GM18858 (cell line): ENCODE data around the gene MLF2.
"Not testable (repeated sequence)": the region's sequence is repeated elsewhere in the genome, so short reads cannot be mapped to it uniquely, and the experiment has no call there.

Experiments
- ATAC-seq: cut with Tn5 transposase; IDR thresholded peaks from one replicate; pipeline ENCODE4 v1.9.1; 2021; ENCODE audit not compliant: unreplicated experiment

Gene MLF2

DNA sequence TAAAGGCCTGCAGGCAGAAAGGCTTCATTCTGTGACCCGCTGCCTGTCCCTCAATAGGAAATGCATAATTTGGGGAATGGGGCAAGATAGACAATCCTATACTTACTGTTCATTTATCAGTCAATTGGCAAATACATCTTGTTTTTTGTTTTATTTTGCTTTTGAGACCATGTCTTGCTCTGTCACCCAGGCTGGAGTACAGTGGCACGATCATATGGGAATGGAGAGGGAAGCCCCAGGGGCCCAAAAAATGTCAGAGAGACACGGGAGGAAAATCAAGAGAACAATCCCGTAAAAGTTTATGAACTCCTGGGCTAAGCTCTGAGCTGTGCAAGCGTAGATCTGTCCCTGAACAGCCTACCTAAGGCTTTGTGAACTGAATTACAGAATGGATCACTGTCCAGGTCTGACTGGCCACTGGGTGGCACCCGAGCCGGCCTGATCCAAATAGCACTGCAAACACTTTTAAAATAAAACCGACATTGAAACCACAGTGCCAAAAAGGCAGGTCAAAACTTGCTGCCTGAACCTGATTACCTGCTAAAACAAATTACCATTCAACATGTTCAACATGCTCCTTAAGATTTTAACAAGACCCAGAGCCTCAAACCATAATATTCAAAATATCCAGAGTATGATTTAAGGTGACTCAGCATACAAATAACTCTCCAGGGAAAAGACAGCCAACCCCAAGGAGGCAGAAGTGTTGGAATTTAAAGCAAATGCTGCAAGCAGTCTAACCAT is 17.3 kb downstream of the MLF2 start:
- no peak for ATAC-seq

DNA sequence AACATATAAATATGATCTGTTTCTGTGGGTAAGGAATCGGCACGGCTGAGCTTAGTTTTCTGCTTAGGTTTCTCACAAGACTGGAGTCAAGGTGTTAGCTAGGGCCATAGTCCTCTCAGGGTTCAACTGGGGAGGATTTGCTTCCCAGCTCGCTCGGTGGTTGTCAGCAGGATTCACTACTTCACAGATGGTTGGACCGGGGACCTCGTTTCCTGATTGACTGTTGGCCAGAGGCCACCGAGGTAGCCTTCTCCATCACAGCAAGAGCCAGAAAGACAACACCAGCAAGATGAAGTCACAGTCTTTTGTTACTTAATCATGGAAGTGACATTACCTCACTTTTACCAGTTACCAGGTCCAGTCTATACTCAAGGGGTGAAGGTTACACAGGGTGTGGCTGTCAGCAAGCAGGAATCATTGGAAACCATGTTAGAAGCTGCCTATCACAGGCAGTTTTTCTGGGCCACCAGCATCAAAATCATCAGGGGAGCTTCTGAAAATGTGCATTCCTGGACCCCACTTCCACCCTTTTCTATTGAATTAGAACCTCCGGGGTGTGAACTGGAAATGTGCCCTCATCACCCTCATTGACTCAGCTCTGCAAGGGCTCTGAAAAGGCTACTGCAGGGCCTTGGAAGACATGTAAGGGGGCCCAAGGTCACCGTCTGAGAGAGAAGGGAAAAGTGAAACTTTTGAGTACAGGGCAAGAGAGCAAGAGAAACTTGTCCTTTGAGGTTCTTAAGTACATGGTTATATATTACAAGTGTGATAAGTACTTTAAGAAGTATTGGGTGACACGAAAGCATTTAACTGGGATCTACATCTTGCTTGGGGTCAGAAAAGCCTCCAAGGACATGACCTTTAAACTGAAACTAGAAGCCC is 18.2 kb downstream of the MLF2 start:
- no peak for ATAC-seq

DNA sequence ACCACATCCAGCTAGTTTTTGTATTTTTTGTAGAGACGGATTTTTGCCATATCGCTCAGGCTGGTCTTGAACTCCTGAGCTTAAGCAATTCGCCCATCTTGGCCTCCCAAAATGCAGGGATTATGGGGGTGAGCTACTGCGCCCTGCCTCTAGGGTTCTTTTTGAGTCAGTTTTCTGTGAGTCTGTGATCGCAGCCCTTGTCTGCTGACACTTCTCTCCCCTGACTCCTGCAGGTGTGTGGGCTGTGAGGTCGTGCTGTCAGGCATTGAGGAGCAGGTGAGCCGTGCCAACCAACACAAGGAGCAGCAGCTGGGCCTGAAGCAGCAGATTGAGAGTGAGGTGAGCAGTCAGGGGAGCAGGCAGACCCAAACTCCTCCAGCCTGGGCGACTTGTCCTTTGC is 22.8 kb downstream of the MLF2 start:
- no peak for ATAC-seq

DNA sequence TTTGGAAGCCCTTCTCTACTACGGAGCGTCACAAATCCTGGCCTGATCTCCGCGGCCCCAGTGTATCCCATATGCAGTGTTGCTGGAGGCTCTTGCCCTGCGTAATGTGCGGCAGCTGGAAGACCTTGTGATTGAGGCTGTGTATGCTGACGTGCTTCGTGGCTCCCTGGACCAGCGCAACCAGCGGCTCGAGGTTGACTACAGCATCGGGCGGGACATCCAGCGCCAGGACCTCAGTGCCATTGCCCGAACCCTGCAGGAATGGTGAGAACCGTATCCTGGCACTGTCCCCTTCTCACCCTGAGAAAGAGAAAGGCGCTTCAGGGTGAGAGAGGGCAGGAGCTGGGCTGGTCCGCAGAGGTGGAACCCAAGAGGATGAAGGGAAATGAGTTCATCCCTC is 23.8 kb downstream of the MLF2 start:
- ATAC-seq, result no peak

DNA sequence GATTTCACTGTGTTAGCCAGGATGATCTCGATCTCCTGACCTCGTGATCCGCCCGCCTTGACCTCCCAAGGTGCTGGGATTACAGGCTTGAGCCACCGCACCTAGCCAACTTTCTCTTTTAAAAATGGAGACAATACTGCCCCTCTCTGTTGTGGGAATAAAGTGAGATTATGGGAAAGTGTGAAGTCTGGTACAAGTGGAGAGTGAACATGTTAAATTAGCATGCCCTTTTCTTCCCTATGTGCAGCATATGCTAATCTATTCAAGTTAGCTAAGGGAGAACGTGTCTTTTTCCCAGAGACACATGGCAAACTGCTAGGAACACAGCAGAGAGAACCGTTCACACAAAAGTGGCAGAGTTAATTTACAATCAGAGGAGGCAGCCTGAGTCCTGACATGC is 27.6 kb downstream of the MLF2 start:
- no peak for ATAC-seq

DNA sequence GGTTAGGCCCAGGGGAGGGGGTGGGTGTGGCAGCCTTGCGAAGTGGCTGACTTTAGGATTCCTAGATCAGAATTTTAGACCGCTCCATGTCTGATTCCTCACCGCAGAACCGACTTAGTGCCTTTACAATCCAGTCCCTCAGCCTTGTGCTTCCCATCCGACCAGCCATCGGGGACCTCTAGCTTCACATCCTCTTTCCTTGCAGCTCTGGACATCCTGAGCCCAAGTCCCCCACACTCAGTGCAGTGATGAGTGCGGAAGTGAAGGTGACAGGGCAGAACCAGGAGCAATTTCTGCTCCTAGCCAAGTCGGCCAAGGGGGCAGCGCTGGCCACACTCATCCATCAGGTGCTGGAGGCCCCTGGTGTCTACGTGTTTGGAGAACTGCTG is 28.5 kb downstream of the MLF2 start:
- peak; percentile 20 for ATAC-seq

DNA sequence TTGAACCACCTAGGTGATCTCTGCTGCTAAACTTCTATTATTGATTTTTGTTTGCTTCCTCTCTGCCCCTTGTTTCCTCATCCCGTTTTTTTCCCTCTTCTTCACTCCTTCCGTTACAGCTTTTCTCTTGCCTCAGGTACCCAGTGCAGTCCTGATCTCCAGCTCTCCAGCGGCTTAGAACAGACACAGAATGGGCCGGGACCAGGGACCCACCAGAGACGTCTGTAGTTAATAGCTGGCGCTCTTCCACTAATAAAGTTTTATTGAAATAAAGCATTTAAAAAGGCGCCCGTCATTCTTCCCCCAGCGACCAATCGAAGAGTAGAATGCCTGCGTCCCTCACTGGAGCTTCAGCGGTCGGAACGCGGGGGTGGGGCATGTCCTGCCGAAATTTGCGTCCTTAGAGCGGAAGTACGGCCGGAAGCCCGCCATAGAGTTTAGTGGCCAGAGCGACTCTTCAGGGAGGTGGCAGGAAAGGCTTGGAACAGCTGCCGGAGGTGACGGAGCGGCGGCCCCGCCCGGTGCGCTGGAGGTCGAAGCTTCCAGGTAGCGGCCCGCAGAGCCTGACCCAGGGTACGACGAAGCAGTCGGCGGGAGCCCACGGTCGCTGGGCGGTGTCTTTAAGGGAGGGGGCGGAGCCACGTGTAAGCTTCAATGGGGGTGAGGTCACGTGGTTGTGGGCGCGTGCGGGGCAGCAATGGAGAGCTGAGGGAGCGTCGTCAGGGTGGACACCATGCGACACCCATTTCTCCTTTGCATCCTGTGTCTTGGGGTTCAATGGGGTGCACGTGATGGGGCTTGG is 29.1 kb downstream of the MLF2 start, which contains the start of gene COPS7A:
COPS7A (plus strand) TSS at position 440 of the 802 bp plus-strand sequence. CDS start 611 bp downstream, outside the sequence.
- ATAC-seq, result peak; percentile 69

DNA sequence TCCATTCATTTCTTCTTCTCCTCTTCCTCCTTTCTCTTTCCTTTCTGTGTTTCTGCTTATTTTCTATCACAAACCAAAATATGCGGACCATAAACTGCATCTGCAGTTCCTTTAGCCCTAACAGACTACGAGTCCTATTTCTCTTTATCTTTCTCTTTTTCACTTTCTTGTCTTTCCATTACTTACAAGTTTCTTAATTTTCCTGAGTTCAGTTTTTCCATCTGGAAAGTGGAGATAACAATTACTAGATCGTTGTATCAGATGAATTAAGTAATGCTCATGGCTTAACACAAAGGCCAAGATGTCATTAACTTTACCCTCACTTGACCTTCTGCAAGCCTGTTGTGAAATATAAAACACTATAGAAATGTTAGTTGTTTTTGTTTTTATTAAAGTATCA is 30.1 kb downstream of the MLF2 start:
- no peak for ATAC-seq

DNA sequence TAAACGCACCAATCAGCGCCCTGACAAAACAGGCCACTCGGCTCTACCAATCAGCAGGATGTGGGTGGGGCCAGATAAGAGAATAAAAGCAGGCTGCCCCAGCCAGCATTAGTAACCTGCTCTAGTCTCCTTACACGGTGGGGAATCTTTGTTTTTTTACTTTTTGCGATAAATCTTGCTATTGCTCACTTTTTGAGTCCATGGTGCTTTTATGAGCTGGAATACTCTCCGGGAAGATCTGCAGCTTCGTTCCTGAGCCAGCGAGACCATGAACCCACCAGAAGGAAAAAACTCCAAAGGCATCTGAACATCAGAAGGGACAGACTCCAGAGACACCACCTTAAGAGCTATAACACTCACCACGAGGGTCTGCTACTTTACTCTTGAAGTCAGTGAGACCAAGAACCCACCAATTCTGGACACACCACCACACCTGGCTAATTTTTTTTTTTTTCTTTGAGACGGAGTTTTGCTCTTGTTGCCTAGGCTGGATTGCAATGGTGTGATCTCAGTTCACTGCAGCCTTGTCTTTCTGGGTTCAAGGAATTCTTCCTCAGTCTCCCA is 36.0 kb downstream of the MLF2 start:
- ATAC-seq, result no peak

DNA sequence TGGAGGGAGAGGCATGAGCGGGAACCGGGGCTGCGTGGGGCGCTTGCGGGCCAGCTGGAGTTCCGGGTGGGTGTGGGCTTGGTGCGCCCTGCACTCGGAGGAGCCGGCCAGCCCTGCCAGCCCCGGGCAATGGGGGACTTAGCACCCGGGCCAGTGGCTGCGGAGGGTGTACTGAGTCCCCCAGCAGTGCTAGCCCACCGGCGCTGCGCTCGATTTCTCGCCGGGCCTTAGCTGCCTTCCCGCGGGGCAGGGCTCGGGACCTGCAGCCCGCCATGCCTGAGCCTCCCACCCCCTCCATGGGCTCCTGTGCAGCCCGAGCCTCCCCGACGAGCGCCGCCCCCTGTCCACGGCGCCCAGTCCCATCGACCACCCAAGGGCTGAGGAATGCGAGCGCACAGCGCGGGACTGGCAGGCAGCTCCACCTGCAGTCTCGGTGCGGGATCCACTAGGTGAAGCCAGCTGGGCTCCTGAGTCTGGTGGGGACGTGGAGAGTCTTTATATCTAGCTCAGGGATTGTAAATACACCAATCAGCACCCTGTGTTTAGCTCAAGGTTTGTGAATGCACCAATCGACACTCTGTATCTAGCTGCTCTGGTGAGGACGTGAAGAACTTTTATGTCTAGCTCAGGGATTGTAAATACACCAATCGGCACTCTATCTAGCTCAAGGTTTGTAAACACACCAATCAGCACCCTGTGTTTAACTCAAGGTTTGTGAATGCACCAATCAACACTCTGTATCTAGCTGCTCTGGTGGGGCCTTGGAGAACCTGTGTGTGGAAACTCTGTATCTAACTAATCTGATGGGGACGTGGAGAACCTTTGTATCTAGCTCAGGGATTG is 36.7 kb downstream of the MLF2 start:
- not testable (repeated sequence) for ATAC-seq

DNA sequence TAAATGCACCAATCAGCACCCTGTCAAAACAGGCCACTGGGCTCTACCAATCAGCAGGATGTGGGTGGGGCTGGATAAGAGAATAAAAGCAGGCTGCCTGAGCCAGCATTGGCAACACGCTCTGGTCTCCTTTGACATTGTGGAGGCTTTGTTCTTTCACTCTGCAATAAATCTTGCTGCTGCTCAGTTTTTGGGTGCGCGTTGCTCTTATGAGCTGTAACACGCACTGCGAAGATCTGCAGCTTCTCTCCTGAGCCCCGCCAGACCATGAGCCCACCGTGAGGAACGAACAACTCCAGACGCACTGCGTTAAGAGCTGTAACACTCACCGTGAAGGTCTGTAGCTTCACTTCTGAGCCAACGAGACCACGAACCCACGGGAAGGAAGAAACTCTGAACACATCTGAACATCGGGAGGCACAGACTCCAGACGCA is 44.0 kb downstream of the MLF2 start:
- ATAC-seq, result no peak

DNA sequence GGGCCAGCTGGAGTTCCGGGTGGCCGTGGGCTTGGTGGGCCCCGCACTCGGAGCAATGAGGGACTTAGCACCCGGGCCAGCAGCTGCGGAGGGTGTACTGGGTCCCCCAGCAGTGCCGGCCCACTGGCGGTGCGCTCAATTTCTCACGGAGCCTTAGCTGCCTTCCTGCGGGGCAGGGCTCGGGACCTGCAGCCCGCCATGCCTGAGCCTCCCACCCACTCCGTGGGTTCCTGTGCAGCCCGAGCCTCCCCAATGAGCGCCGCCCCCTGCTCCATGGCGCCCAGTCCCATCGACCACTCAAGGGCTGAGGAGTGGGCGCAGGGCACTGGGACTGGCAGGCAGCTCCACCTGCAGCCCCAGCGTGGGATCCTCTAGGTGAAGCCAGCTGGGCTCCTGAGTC is 44.6 kb downstream of the MLF2 start:
- ATAC-seq, result not testable (repeated sequence)

DNA sequence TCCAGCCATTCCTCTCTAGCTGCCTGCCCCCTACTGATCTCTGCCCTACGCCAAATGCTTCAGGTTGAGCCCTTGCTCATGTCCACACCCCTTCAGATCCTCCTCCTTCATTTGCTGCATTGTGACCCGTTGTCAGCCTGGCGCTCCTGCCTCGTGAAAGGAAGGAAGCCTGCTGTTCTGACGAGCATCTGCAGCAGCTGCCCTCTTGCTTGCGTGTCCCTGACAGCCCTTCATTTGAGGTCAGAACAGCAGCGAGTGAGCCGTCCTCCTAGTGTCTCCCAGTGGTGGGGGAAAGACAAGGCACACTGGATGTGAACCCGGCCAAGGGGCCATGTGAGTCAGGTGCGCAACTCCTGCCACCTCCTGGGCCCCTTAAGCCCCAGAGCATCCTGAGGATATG is 49.3 kb downstream of the MLF2 start:
- no peak for ATAC-seq

DNA sequence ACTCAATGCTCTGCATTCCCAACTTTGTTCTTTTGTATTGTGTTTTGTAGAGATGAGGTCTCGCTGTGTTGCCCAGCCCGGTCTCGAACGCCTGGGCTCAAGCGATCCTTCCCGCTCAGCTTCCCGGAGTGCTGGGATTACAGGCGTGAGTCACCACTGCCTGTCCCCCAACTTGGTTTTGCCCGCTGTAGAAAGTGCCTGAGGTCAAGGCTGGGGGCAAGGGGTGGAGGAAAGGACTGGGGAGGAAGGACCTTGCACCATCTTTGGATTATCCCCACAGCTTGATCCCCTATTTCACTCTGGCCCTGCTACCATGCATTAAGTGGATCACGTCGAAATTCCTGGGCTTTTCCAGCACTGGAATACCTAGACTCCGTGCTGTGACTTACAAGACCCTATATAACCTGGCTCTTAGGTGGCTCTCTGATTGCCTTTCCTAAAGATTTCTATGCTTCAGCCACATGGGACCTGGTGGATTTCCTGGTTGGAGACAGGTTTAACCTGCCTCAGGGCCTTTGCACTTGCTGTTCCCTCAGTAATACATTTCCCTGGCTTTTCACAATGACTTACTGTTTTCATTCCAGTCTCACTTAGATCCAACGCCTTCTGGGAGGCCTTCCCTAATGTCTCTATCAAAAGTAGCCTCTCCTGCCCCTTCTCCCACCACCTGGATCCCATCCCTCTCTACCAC is 51.7 kb downstream of the MLF2 start:
- no peak for ATAC-seq

DNA sequence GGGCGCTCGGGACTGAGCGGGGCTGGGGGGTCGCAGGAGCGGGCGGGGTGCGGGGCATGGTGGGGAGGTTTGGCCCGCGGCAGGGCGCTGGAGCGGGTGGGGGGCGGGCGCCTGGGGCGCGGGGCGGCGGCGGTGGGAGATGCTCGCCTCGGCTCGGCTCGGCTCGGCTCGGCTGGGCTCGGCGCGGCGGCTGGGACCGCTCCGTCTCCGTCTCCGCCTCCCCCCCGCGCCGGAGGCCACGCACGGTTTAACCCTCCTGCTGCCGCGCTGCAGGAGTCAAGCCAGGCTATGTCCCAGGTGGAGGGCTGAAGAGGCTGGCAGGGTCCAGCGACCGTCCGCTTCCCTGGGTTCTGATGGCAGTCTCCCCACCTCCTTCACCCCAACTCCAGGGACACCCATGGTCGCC is 52.3 kb downstream of the MLF2 start, which contains the start of gene PIANP:
PIANP (minus strand) TSS at position 170 of the 406 bp plus-strand sequence. CDS start 2,754 bp downstream, outside the sequence.
- no peak for ATAC-seq

DNA sequence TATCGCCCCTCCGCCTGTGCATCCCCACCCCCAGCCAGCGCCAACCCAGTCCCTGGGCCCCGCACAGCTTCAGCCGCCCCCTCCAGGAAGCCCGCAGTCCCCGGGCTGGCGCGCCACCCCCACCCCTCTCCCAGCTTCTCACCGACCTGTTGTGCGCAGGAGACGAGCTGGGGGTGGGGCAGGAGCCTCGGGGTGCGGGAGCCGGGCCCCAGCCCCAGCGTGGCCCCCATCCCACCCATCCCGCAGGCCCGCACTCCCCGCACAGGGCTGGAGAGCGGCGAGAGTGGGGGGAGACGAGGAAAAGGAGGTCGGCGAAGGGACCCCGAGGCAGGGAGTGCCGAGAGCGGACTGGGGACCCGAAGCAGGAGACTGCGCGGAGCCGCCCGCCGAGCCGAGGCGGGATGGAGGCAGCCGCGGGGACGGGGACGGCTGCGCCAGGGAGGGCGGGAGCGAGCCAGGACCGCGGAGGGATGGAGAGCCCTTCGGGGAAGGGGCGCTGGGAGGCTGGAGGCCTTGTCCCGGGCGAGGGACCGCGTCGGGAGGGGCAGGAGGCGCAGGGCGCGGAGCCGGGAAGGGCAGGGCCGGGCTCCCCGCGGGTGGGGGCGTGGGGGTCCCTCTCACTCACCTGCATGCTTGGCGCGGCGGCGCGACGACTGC is 52.8 kb downstream of the MLF2 start:
- ATAC-seq, result no peak

DNA sequence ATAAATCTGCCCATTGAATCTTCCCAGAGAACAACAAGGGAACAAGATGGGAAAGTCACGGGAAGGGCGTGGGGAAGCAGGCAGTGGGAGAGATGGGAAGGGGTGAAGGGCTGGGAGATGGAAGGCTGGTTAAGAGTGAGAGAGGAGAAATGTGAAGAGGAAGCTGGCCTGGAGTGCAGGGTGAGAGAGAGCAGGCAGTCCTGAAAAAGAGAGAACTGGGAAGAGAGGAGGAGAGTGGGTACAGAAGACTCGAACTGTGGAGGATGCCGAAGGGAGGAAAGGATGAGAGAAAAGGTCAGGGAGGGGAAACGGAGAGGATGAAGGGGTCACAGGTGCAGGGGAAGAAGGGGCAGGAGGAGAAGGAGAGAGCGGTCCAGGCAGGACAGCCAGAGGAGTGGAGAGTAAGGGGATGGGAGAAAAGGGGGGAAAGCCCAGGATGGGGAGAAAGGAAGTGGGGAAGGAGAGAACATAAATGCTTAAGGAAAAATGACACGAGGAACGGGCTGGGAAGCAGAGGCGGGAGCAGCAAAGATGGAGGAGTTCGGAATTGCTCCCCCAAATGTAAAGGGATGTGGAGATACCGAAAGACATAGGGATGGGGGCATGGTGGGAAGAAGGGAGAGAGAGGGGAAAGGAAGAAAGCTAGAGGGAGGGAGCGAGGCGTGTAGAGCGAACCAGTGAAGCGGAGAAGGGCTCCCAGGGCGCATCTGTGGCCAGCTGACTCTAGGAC is 53.5 kb downstream of the MLF2 start:
- no peak for ATAC-seq

DNA sequence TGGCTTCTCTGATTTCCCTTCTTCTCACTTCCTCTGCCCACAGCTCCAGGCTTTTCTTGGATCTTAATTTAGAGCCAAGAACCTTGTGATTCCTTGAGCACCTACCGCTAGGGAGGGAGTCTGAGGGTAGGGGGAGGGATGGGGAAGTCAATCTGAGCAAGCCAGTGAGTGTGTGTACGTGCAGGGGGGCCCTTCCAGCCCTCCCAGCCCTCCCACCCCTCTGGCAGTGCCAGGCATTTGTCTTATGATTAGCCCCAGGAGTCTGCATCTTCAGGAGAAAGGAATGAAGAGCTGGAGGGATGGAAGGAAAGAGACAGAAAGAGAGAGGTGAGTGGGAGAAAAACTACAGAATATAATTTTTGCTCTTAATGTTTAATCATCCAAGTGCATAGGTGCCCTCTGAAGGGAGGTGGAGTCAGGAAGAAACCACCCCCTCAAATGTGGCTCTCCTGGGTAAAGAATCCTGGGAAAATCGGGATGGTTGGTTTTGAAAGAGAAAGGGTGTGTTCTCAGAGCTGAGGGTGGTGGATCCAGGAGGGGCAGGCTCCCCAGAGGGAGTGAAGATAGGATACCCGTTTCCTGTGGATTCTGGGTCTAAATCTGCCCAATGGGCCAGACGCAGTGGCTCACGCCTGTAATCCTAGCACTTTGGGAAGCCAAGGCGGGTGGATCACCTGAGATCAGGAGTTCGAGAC is 54.4 kb downstream of the MLF2 start:
- ATAC-seq, result no peak
